ENCODE data around the gene SUMO3. TPM values are rescaled to one million over a fixed set of nuclear protein-coding genes. Genes with fewer than 3 reads are reported as not detected.

Gene SUMO3
- total and polyA plus RNA-seq, 2 of the 8 experiments (the other 6 are each of a cell fraction or from before 2014, with no cell fraction given): 96.8 to 101 TPM

- Histone ChIP-seq H2BK15ac (ENCODE audit: low read length) (no peak overlapping the region), H3K4me2 (ENCODE audit: insufficient read depth in 1 of 2, low read depth in 2 of 2, low read length in 2 of 2) (no peak overlapping the region), H3K23ac (ENCODE audit: insufficient read length) (no peak overlapping the region), H2BK120ac (replicated peaks; ENCODE audit: low read depth, low read length) (no peak overlapping the region), H3K4me3 (ENCODE audit: extremely low read depth in 1 of 4, insufficient read depth in 2 of 4, low read depth in 3 of 4, low read length in 4 of 4) (no peak overlapping the region), H3K23me2 (ENCODE audit: low read depth, low read length) (no peaks in the 10 kb centered on the region), H3K56ac (replicated peaks; ENCODE audit: insufficient read length, low read depth, low read length) (no peak overlapping the region), H3K27ac (ENCODE audit: low read depth, low read length) (no peak overlapping the region), H4K20me1 (replicated peaks in 1 of 2; ENCODE audit: control insufficient read depth in 1 of 2, insufficient read depth in 2 of 2, low read length in 2 of 2) (no peaks in the 10 kb centered on the region), H3K79me1 (ENCODE audit: low read depth, low read length) (peaks cover 15% of the 10 kb centered on the region), H3K9ac (replicated peaks in 1 of 4; ENCODE audit: extremely low read depth in 1 of 4, low read depth in 3 of 4, low read length in 3 of 4) (no peak overlapping the region), H3K36me3 (ENCODE audit: control insufficient read depth in 2 of 4, insufficient read depth in 4 of 4, low read length in 3 of 4) (peaks cover 0 to 18% (median 4%) of the 10 kb centered on the region in 4 experiments; a peak in 5 of 8 replicates), H2BK20ac (ENCODE audit: low read length) (no peak overlapping the region), H3K4me1 (replicated peaks in 1 of 4; ENCODE audit: control insufficient read depth in 3 of 4, insufficient read depth in 4 of 4, low read length in 3 of 4) (no peaks in the 10 kb centered on the region), H3K18ac (ENCODE audit: extremely low read depth, low read length) (no peak overlapping the region), H3K27me3 (replicated peaks in 1 of 4; ENCODE audit: control insufficient read depth in 3 of 4, extremely low read depth in 1 of 4, insufficient read depth in 3 of 4, low read length in 3 of 4) (no peaks in the 10 kb centered on the region), H3K79me2 (ENCODE audit: control insufficient read depth in 1 of 2, insufficient read depth in 2 of 2, low read length in 2 of 2) (peaks cover 4 to 91% of the 10 kb centered on the region in 2 experiments), H3K4ac (replicated peaks; ENCODE audit: insufficient read length, low read depth, low read length) (no peak overlapping the region), H2AFZ (ENCODE audit: low read length) (no peak overlapping the region), H4K8ac (ENCODE audit: extremely low read depth, insufficient read depth, low read length) (no peak overlapping the region), H3K9me3 (ENCODE audit: insufficient read depth in 2 of 2, low read depth in 1 of 2, low read length in 1 of 2) (peaks cover 0 to 4% of the 10 kb centered on the region in 2 experiments; a peak in 1 of 4 replicates), H4K91ac (replicated peaks; ENCODE audit: insufficient read length, low read length) (no peak overlapping the region), H2AK5ac (ENCODE audit: low read depth, low read length) (no peak overlapping the region), H2BK12ac (ENCODE audit: low read depth, low read length) (no peak overlapping the region), H4K5ac (ENCODE audit: insufficient read length, low read depth, low read length) (no peak overlapping the region), H2BK5ac (ENCODE audit: low read depth, low read length) (no peak overlapping the region), H3K14ac (ENCODE audit: insufficient read length) (no peak overlapping the region)
- 92% methylated on average over 6 of the region's 6 CpGs; no CpG with 5 or more reads in 1 of the 2 experiments for WGBS, 2 experiments (ENCODE audit: extremely low coverage in 1 of 2, insufficient coverage in 1 of 2, insufficient read length in 1 of 2, insufficient replicate concordance in 2 of 2, low coverage in 1 of 2, low lambda C conversion rate in 2 of 2, missing lambda C conversion rate in 1 of 2)
- FAIRE-seq: no peak
- no peak for DNase-seq (ENCODE audit: low read depth in 1 of 2, low spot score in 2 of 2)
- CTCF ChIA-PET (ENCODE audit: partially characterized antibody): interaction anchor here (0.9 to 3.3 kb wide), 4 partner anchors 9 to 274 kb away, joined by 3 to 24 read pairs (median 4); no protein-coding TSS in a partner anchor
- POLR2A ChIA-PET (ENCODE audit: partially characterized antibody): no interaction called here
- TF ChIP-seq CBX5 (IDR thresholded peaks at IDR 0.05; ENCODE audit: low read depth, low read length) (no peak), TBP (IDR thresholded peaks at IDR 0.05; ENCODE audit: low read depth, low read length) (no peak)
Measured at GRCh38 chr21:44784810-44785209, 33.1 kb downstream of the SUMO3 start.
